ENCODE data around the gene KIF26A. TPM values are rescaled to one million over a fixed set of nuclear protein-coding genes. Genes with fewer than 3 reads are reported as not detected.

KIF26A gene
- total and polyA plus RNA-seq, 2 of the 4 experiments (the other 2 are of a cell fraction) = not detected

- Histone ChIP-seq H3K4ac (ENCODE audit: low read depth, low read length) (no peak overlapping the region), H3K9ac (ENCODE audit: low read depth, low read length) (no peak overlapping the region), H3K23ac (ENCODE audit: low read depth, low read length) (no peak overlapping the region), H2BK20ac (ENCODE audit: low read depth, low read length) (no peak overlapping the region), H3K27ac (ENCODE audit: insufficient read depth, low read length) (no peak overlapping the region), H2BK5ac (ENCODE audit: low read depth, low read length, poor library complexity, severe bottlenecking) (no peak overlapping the region), H3K56ac (ENCODE audit: extremely low read depth, insufficient read depth, low read length) (no peak overlapping the region), H4K91ac (ENCODE audit: insufficient read depth, low read depth, low read length) (no peak overlapping the region), H3K79me1 (ENCODE audit: low read depth in 1 of 2, low read length in 2 of 2) (no peaks in the 10 kb centered on the region), H2BK120ac (ENCODE audit: low read depth, low read length) (no peak overlapping the region), H3K4me3 (ENCODE audit: insufficient read depth, low read depth, low read length) (no peak overlapping the region), H3K9me1 (ENCODE audit: insufficient read depth, low read length) (no peaks in the 10 kb centered on the region), H2AFZ (replicated peaks; ENCODE audit: low read length, poor library complexity) (no peak overlapping the region), H3K4me1 (ENCODE audit: control insufficient read depth, insufficient read depth, low read length) (no peaks in the 10 kb centered on the region), H3K14ac (replicated peaks; ENCODE audit: low read depth, low read length) (no peak overlapping the region), H3K27me3 (ENCODE audit: control insufficient read depth, insufficient read depth, low read length) (no peaks in the 10 kb centered on the region), H2BK15ac (ENCODE audit: low read depth, low read length) (no peak overlapping the region), H2AK5ac (ENCODE audit: low read depth, low read length) (no peak overlapping the region), H3K18ac (ENCODE audit: low read depth, low read length) (no peak overlapping the region), H3K36me3 (ENCODE audit: control insufficient read depth, insufficient read depth, low read length) (no peaks in the 10 kb centered on the region), H3K4me2 (ENCODE audit: low read depth, low read length) (no peak overlapping the region), H4K5ac (ENCODE audit: low read depth, low read length) (no peak overlapping the region), H3K9me3 (ENCODE audit: control insufficient read depth, insufficient read depth, low read length) (peaks cover 48% of the 10 kb centered on the region), H4K20me1 (ENCODE audit: insufficient read depth, low read length) (no peaks in the 10 kb centered on the region), H4K8ac (ENCODE audit: low read depth in 2 of 2, low read length in 2 of 2) (no peak overlapping the region), H2AK9ac (replicated peaks; ENCODE audit: low read depth, low read length, poor library complexity) (no peak overlapping the region)
- in situ Hi-C loops (cut with MboI; ENCODE audit: low sequenced_read_pairs) = no loop called here
- BruUV-seq (replicated peaks) = no TSS peak
- TF ChIP-seq MAZ (IDR thresholded peaks at IDR 0.05; ENCODE audit: borderline replicate concordance, low read depth, low read length) (no peak), ELK1 (IDR thresholded peaks at IDR 0.05; ENCODE audit: borderline replicate concordance, low read depth, low read length) (no peak), MAFK (IDR thresholded peaks at IDR 0.05; ENCODE audit: low read depth, low read length) (no peak), MXI1 (IDR thresholded peaks at IDR 0.05; ENCODE audit: borderline replicate concordance, low read depth, low read length) (no peak), RCOR1 (IDR thresholded peaks at IDR 0.05; ENCODE audit: insufficient replicate concordance, low read length) (no peak), CHD1 (IDR thresholded peaks at IDR 0.05; ENCODE audit: low read depth, low read length) (no peak), CEBPB (IDR thresholded peaks at IDR 0.05; ENCODE audit: low read depth, low read length) (no peak), FOS (IDR thresholded peaks at IDR 0.05; ENCODE audit: low read depth, low read length) (no peak), CTCF (conservative IDR thresholded peaks at IDR 0.05; ENCODE audit: low read depth, low read length) (no peak), USF2 (IDR thresholded peaks at IDR 0.05; ENCODE audit: low read depth, low read length) (no peak), POLR2A (IDR thresholded peaks at IDR 0.05; ENCODE audit: low read depth, low read length) (no peak), SMC3 (IDR thresholded peaks at IDR 0.05; ENCODE audit: low read depth, low read length) (no peak), BHLHE40 (IDR thresholded peaks at IDR 0.05; ENCODE audit: low read depth, low read length) (no peak), RFX5 (IDR thresholded peaks at IDR 0.05; ENCODE audit: low read depth, low read length) (no peak), RAD21 (IDR thresholded peaks at IDR 0.05; ENCODE audit: low read length) (no peak), NFE2L2 (IDR thresholded peaks at IDR 0.05; ENCODE audit: low read depth, low read length) (no peak)
- ChIA-PET CTCF (no interaction called here), POLR2A (ENCODE audit: unreplicated experiment) (no interaction called here)
- DNase-seq (no peak), ATAC-seq (ENCODE audit: low read depth) (no peak)
- 63% methylated on average over 4 of the region's 7 CpGs; no CpG with 5 or more reads in 1 of the 2 experiments for WGBS, 2 experiments (ENCODE audit: extremely low coverage in 2 of 2, insufficient read length in 1 of 2)
- intact Hi-C loops (cut with micrococcal nuclease) = no loop called here
- dilution Hi-C loops (cut with HindIII; ENCODE audit: low sequenced_read_pairs, unreplicated experiment) = no loop called here
Measured at GRCh38 chr14:104214431-104215218, 76.2 kb downstream of the KIF26A start.

All from IMR-90 (cell line).